Limb (tissue), 2 donors: ENCODE results near the gene BCL6B.
A peak's percentile ranks its signal among the peaks of the same experiment; 100 is the strongest.
"Not testable (repeated sequence)": the region's sequence is repeated elsewhere in the genome, so short reads cannot be mapped to it uniquely, and the experiment has no call there.

Source experiments
- DNase-seq, 2 donors: peaks; one replicate each; pipeline ENCODE4 v3.0.0-alpha.2; 2016; ENCODE audit errors: extremely low spot score in 2 of 2

The BCL6B gene

DNA sequence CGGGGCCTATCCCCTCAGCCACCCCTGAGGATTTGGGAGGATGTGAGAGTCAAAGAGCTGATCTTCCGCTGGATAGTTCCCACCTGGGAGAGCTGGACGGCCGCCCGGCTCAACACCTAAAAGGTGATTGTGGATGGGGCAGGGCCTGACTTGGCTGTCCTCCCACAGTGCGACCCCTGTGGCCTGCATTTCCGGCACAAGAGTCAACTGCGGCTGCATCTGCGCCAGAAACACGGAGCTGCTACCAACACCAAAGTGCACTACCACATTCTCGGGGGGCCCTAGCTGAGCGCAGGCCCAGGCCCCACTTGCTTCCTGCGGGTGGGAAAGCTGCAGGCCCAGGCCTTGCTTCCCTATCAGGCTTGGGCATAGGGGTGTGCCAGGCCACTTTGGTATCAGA lies 4.5 kb downstream of the BCL6B start:
- DNase-seq = no peak

- DNase-seq = no peak
These were observed 6.2 kb downstream of the BCL6B start for GRCh38 chr17:7029096-7029495.

- DNase-seq = no peak
These were observed 6.8 kb downstream of the BCL6B start for GRCh38 chr17:7029659-7030058.

- DNase-seq = no peak
These were observed 12.2 kb downstream of the BCL6B start for GRCh38 chr17:7034955-7035590.

DNA sequence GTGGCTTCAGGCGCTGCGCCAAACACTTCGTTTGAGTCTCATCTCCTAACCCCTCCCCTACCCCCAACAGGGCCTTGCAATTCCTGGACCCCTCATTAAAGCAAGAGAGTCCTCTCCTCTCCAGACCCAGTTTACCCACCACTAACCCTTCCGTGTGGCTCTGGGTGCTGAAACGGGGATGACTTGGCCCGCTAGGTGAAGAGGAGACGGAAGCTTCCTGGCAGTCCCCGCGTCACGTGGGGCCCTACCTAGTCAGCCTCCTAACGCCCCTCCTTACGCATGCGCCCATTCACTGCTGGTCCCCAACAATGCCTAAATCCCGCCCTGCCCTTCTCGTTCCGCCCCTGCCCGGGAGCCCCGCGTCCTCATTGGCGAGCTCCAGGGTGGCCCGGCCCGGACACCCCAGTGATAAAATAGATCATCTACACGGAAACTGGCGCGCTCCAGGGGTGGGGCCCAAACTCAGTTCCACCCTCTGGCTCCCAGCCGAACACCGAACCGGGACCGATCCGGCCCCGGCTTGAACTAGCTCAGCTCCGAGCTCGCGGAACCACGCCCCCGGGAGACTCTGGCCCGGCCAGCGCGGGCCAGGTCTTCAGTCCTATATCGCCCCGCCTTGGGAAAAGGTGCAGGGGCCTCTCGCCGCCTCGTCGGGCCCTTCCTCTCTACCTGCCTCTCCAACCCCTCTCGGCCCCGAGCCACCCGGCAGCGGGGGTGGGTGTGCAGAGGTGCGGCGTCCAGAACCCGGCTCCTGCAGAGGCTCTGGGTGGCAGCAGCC lies 12.9 kb downstream of the BCL6B start, which contains the start of gene SLC16A13:
Gene SLC16A13 (plus strand): TSS at position 425 of the 778 bp plus-strand sequence. CDS start 368 bp downstream, outside the sequence.
- DNase-seq = peak; percentile 91 to 94

GRCh38 chr17:7038025-7038862 lies 15.4 kb downstream of the BCL6B start:
- DNase-seq = no peak

DNA sequence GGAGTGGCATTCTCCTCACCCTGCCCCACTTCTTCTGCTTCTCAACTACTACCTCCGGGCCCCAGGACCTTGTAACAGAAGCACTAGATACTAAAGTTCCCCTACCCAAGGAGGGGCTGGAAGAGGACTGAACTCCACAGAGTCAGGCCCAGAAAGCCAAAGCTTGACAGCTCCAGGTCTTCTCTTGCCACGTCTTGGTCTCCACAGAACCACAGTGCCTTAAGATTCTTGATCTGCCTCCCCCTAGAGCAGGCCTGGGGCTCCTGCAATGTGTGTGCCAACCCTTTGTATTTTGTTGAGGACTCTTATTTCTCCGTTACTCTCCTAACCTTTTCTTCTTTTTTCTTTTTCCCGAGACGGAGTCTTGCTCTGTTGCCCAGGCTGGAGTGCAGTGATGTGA lies 17.0 kb downstream of the BCL6B start:
- DNase-seq = no peak

DNA sequence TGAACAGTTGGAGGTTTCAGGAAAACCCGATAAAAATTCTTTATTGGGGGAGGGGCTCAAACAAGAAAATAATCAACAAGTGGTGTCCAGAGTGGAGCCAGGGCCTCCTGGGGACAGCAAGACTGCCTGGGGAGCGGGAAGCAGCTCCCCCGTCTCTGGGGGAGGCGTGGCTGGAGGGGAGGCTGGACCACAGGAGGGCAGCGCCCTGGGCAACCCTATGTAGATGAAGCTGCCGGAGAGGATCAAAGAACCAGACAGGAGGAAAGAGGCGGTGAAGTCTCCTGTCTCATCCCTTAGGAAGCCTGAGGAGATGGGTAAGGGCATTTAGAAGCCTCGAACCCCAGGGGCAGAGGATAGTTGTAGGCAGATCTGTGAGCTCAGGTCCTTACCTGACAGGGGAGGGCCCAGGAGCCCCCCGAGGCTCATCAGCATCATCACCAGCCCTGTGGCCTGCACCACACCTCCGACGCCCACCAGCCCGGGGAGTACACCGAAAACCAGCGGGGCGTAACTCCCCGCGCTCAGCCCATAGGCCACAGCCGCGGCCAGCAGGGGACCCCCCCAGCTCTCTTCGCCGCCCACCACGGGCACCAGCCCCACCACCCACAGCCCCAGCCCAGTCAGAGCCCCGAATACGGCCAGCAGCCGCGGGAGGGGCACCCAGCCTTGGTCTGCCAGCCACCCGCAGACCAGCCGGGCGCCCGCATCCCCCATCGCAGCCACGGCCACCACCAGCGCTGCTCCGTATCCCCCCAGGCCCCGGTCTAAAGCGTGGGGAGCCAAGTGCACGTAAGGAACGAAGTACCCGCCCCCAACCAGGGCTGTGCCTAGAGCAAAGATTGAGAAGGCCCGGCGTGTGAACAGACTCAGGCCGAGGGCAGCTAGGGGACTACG lies 19.0 kb downstream of the BCL6B start:
- DNase-seq = peak in 1 of 2 donors; percentile 66

DNA sequence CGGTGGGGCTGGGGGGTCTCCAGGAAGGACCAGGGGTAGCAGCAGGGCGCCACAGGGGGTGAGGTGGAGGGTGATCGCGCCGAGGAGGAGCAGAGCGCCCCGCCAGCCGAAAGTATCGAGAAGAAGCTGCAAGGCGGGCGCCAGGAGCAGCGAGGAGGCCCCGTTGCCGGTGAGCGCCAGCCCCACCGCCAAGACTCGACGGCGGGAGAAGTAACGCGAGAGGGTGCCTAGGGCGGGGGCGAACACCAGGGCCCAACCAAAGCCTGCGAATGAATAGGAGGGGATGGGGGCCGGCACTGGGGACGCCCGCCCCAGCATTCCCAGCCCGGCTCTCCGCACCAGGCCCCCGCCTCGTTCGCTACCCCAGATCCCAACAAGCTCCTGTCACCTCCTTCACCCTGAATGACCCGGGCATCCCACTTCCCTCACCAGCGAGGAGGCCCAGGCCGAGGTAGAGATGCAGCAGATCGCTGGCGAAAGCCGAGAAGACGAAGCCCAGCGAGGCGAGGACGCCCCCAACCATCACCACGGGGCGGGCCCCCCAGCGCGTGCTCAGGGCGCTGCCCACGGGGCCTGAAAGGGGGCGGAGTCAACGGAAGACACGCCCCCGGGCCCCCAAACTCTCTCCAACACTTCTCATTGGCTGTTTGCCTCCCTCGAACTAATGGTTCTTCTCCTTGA lies 19.8 kb downstream of the BCL6B start:
- DNase-seq = no peak

DNA sequence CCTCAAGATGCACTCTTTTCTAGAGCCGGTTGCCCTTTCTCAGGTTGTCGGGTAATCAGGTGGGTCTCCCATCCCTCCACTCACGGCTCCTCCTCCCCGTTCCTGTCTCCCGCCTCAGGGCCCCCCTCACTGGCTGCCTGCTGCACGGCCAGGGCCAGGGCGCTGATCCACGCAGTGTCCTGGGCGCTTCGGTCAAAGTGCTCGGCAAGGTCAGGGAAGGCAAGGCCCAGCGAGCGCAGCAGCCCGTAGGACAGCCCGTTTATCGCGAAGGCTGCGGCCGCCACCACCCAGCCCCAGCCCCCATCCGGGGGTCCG lies 20.3 kb downstream of the BCL6B start:
- DNase-seq = no peak

GRCh38 chr17:7043497-7044198 lies 20.8 kb downstream of the BCL6B start, which contains the start of gene SLC16A11:
TSS of gene SLC16A11 (minus strand) at chr17:7044092. CDS start at chr17:7043513, 579 bp downstream.
- peak in 1 of 2 donors; percentile 71 for DNase-seq

DNA sequence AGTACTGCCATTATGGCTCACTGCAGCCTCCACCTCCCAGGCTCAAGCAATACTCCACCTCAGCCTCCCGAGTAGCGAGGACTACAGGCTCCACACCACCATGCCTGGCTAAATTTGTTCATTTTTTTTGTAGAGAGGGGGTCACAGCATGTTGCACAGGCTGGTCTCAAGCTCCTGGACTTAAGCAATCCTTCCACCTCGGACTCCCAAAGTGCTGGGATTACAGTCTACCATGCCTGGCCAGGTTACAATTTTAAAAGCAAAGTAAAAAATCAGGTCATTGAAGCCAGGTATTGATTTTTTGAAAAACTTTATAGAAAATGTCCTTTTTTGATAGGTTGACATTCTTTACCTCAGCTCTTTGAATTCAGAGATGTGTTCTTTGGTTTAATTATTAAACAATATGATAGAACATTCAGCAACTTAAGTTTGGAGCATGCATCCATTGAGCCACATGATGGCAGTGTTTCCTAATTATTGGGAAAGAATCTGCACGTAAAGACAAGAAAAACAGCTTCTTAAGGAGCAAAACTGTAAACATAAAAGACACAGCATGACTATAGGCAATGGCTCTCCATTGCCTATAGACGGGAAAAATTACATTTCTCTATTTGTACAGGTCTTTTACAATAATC lies 22.8 kb downstream of the BCL6B start:
- peak in 1 of 2 donors; percentile 76 for DNase-seq

DNA sequence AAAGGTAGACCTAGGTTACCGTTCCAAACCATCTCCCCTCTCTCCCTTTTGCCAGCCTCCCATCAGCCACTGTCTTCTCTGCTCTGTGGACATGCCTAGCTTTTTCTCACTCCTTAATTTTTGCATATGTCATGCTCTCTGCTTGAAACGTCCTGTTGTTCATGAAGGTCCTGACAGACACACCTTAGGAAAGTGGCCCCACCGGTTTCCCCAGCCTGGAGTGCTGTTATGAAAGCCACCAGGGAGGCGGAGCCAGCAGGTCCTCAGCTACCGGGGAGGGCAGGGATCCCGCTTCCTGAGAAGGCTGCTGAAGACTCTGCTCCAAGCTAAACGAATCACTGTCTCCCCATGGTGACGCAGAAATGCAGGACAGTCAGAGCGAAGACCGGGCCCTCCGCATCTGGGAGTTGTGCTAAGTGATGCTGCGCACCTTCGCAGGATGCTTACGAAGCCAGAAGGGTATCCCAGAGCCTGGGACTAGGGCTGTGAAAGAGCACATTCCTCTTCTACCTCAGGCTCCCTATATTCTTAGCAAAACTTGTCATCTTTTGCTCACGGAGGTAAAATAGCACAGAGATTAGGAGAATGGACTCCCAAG lies 23.4 kb downstream of the BCL6B start:
- peak in 1 of 2 donors; percentile 56 for DNase-seq

DNA sequence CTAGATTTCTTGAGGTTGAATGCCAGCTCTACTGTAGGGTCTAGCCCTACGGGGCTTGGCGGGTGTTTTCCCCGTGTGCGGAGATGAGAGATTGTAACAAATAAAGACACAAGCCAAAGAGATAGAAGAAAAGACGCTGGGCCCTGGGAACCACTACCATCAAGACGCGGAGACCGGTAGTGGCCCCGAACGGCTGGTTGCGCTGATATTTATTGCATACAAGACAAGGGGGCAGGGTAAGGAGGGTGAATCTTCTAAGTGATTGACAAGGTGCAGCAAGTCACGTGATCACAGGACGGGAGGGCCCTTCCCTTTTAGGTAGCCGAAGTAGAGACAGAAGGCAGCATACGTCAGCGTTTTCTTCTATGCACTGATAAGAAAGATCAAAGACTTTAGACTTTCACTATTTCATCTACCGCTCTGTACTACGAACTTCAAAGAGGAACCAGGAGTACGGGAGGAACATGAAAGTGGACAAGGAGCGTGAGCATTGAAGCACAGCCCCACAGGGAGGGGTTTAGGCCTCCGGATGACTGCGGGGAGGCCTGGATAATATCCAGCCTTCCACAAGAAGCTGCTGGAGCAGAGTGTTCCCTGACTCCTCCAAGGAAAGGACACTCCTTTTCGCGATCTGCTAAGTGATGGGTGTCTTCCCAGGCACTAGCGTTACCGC lies 24.0 kb downstream of the BCL6B start:
- DNase-seq = not testable (repeated sequence)

DNA sequence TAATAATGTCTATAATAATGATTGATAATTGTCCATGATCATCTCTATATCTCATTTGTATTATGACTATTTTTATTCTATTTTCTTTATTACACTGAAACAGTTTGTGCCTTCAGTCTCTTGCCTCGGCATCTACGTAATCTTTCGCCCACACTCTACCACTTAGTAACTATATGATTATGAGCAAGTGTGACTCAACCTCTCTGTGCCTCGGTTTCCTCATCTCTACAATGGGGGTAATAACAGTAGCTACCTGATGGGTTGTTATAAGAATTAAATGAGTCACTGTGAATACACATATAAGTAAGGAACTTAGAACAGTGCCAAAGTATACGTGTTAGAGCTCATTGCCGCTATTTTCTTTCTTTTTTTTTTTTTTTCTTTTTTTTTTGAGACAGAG lies 24.7 kb downstream of the BCL6B start:
- no peak for DNase-seq

DNA sequence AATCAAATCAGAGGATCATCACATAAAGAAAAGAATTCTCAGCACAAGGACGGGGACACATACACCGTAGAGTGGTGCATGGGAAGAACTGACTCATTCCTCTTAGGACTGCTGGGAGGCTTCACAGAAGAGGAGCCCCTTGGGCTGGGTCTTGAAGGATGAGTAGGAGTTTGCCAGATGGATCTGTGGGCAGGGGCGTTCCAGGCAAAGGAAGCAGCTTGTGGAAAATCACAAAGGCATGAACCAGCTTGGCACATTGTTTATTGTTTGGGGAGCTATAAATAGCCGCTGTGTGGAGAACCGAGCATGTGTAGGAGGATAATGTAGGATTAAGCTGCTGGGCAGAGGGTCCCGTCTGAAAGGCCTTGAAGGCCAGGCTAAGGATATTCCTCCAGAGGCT lies 26.1 kb downstream of the BCL6B start:
- no peak for DNase-seq

DNA sequence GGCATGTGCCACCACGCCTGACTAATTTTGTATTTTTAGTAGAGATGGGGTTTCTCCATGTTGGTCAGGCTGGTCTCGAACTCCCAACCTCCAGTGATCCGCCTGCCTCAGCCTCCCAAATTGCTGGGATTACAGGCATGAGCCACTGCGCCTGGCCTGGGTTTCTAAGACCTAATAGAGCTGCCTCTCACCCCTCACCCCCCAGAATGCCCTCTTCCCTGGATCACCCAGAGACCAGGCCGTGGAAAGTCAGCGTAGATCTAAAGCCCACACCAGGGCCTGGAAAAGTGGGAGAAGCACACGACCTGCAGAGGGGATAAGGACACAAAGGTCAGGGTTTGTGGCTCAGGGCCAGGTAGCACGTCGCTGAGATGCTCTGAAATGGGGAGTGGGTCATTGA lies 27.7 kb downstream of the BCL6B start:
- not testable (repeated sequence) for DNase-seq

DNA sequence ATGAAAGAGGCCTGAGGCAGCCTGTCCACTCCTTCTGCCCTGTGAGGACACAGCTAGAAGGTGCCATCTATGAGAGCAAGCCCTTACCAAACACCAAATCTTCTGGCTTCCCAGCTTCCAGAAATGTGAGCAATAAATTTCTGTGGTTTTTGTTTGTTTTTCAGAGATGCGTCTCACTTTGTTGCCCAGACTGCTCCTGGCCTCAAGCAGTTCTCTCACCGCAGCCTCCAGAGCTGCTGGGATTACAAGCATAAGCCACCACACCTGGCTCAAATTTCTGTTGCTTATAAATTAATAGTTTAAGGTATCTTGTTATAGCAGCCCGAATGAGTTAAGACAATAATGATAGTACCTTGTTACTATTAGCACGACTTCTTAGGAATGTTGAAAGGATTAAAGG lies 33.5 kb downstream of the BCL6B start:
- no peak for DNase-seq
